Psoas muscle (tissue), 8 donors: ENCODE results near the gene ZNF440. TPM values are rescaled to one million over a fixed set of nuclear protein-coding genes. Genes with fewer than 3 reads are reported as not detected.
"Not testable (repeated sequence)": the region's sequence is repeated elsewhere in the genome, so short reads cannot be mapped to it uniquely, and the experiment has no call there.

Source experiments
- ATAC-seq, 4 donors: fragments of 200-7000 bp; cut with Tn5 transposase; one replicate each; pipeline ENCODE4 v1.9.1; 2020; ENCODE audit warnings: moderate library complexity in 3 of 4, mild to moderate bottlenecking in 2 of 4
- DNase-seq, 2 donors: peaks; one replicate each; pipeline ENCODE4 v3.0.0-alpha.2; 2020
- H3K27ac ChIP-seq: fragments of 200-600 bp; one replicate; pipeline ENCODE4 v1.8.0; 2022
- H3K27me3 ChIP-seq, 3 donors: fragments of 200-600 bp in 1 of 3; one replicate each; pipeline versions ENCODE4 v1.6.1 to v1.8.0; 2013 to 2022; ENCODE audit warnings: low read length in 2 of 3, mild to moderate bottlenecking in 2 of 3, moderate library complexity in 1 of 3; ENCODE audit not compliant: insufficient read depth in 3 of 3
- H3K36me3 ChIP-seq, 2 donors: fragments of 200-600 bp in 1 of 2; one replicate each; pipeline versions ENCODE4 v1.6.1 to v1.8.0; 2013 to 2022; ENCODE audit warnings: low read depth in 1 of 2, mild to moderate bottlenecking in 1 of 2, moderate library complexity in 1 of 2; ENCODE audit not compliant: insufficient read depth in 1 of 2
- H3K4me1 ChIP-seq: fragments of 200-600 bp; one replicate; pipeline ENCODE4 v1.8.0; 2022
- H3K4me3 ChIP-seq: fragments of 200-600 bp; one replicate; pipeline ENCODE4 v1.8.0; 2022; ENCODE audit warnings: mild to moderate bottlenecking
- H3K9me3 ChIP-seq: fragments of 200-600 bp; one replicate; pipeline ENCODE4 v1.8.0; 2022
- WGBS, 3 donors: extraction: QIAGEN DNeasy Blood & Tissue Kit; methylation state at CpG; one replicate each; pipeline versions ENCODE4 v1.1.6 to v1.1.7; 2013; 5-methylcytosine and 5-hydroxymethylcytosine counted together
- intact Hi-C, 2 donors: fragments of 100-400 bp; cut with DNase I; formaldehyde crosslinking; loops; one replicate each; pipeline versions ENCODE4 v1.11.0 to v1.14.2; 2022
- polyA plus RNA-seq, 3 donors: library from polyadenylated mRNA; stranded (reverse); fragments of 200-250 nt; gene quantifications; one replicate each; pipeline ENCODE4 v1.2.3, GENCODE V29; 2013
- total RNA-seq, 4 donors: library from RNA; stranded (reverse); fragmentation: NEBNext Ultra II Directional in 2 of 4; extraction: Animal tissue kit (Norgen Biotek cat#: 25700) in 2 of 4; gene quantifications; one replicate each; pipeline versions ENCODE4 v1.2.1 to v1.2.4, GENCODE V29; 2021 to 2023
- TF ChIP-seq, protein P1 (sequence below): fragments of 200-600 bp; IDR thresholded peaks from one replicate; pipeline ENCODE4 v1.8.0; 2022; ENCODE audit warnings: antibody characterized with exemption
- donor health status: healthy with polysubstance abuse.
- donor health status: DM: no; HTN: no; CAD: no; lungs with moderate emphysema.
- donor health status: Bipolar disorder and iron deficiency.
- donor health status: healthy.
- donor health status: DM: yes; HTN: yes; CAD: no.
- donor health status: DM: no; HTN: no; CAD: no.
- donor health status: DM: no; HTN: no; CAD: no.
- donor health status: DM: yes; HTN: yes; CAD: no.

Gene ZNF440
- total and polyA plus RNA-seq, 7 donors = 1.1 to 5.0 (median 3.5) TPM

DNA sequence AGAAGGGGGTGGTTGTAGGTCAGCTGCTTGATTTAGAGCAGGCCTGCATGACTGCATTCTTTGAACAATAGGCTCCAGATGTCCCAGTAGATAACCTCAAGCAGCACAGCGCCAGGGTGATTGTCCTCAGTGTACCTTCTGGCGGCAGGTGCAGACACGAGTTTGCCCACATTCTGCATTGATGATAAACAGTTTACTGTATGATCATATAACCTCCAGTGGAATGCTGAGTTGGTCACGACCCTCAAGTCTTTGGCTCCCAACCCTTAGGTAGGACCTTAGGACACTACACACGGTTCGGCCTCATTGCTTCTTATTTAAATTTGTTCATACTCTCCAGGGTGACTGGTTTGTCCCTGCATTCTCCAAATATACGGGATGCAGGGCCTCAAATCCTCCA is 46.6 kb downstream of the ZNF440 start:
- intact Hi-C loops = no loop called here
- TF ChIP-seq, protein P1, sequence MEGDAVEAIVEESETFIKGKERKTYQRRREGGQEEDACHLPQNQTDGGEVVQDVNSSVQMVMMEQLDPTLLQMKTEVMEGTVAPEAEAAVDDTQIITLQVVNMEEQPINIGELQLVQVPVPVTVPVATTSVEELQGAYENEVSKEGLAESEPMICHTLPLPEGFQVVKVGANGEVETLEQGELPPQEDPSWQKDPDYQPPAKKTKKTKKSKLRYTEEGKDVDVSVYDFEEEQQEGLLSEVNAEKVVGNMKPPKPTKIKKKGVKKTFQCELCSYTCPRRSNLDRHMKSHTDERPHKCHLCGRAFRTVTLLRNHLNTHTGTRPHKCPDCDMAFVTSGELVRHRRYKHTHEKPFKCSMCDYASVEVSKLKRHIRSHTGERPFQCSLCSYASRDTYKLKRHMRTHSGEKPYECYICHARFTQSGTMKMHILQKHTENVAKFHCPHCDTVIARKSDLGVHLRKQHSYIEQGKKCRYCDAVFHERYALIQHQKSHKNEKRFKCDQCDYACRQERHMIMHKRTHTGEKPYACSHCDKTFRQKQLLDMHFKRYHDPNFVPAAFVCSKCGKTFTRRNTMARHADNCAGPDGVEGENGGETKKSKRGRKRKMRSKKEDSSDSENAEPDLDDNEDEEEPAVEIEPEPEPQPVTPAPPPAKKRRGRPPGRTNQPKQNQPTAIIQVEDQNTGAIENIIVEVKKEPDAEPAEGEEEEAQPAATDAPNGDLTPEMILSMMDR = no peak
- ATAC-seq (no peak), DNase-seq (no peak)
- no peak overlapping the region for H3K4me3 ChIP-seq
- no peaks in the 10 kb centered on the region for H3K9me3 ChIP-seq
- H3K4me1 ChIP-seq = no peaks in the 10 kb centered on the region
- no peaks in the 10 kb centered on the region for H3K36me3 ChIP-seq
- no peaks in the 10 kb centered on the region for H3K27me3 ChIP-seq
- 95 to 97% (median 96%) methylated on average over 7 of the region's 7 CpGs for WGBS, 3 donors
- H3K27ac ChIP-seq = no peak overlapping the region

DNA sequence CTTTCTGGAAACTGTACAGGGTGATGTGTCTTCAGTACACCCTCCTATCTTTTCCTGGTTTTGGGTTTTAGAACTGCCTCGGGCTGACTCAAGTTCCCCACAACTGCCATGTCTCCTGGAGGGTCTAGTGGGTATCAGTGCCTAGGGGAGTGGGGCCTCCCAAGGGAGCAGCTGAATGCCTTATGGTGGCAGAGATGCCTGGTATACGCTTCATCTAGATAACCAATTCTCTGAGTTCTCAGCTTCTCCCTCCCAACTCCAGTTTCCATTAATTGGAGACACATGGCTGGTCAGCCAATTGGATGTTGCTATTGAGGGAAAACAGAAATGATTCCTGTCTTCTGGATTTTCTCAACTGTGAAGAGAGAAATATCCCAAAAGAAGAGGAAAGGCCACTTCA is 47.2 kb downstream of the ZNF440 start:
- DNase-seq (no peak), ATAC-seq (no peak)
- no peak overlapping the region for H3K27ac ChIP-seq
- TF ChIP-seq, protein P1 = no peak
- no peaks in the 10 kb centered on the region for H3K4me1 ChIP-seq
- H3K4me3 ChIP-seq = no peak overlapping the region
- intact Hi-C loops = no loop called here
- H3K27me3 ChIP-seq = no peaks in the 10 kb centered on the region
- no peaks in the 10 kb centered on the region for H3K36me3 ChIP-seq
- 98 to 100% (median 99%) methylated on average over 2 of the region's 2 CpGs for WGBS, 3 donors
- no peaks in the 10 kb centered on the region for H3K9me3 ChIP-seq

DNA sequence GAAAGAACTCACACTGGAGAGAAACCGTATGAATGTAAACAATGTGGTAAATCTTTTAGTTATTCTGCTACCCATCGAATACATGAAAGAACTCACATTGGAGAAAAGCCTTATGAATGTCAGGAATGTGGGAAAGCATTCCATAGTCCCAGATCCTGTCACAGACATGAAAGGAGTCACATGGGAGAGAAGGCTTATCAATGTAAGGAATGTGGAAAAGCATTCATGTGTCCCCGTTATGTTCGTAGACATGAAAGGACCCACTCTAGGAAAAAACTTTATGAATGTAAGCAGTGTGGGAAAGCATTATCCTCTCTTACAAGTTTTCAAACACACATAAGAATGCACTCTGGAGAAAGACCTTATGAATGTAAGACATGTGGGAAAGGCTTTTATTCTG is 53.7 kb downstream of the ZNF440 start:
- intact Hi-C loops, ATAC-seq, H3K27ac ChIP-seq, H3K4me1 ChIP-seq, H3K27me3 ChIP-seq, H3K4me3 ChIP-seq, DNase-seq: not testable (repeated sequence)
- Histone ChIP-seq H3K9me3 (peaks cover 33% of the 10 kb centered on the region), H3K36me3 (peaks cover 3 to 15% of the 10 kb centered on the region in 2 donors)
- 82 to 86% (median 83%) methylated on average over 4 of the region's 4 CpGs for WGBS, 3 donors

DNA sequence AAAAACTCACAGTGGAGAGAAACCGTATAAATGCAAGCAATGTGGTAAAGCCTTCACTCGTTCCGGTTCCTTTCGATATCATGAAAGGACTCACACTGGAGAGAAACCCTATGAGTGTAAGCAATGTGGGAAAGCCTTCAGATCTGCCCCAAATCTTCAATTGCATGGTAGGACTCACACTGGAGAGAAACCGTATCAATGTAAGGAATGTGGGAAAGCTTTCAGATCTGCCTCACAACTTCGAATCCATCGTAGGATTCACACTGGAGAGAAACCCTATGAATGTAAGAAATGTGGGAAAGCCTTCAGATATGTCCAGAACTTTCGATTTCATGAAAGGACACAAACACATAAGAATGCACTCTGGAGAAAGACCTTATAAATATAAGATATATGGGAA is 54.1 kb downstream of the ZNF440 start:
- H3K27me3 ChIP-seq = no peaks in the 10 kb centered on the region
- H3K4me3 ChIP-seq = no peak overlapping the region
- H3K36me3 ChIP-seq = peaks cover 3 to 15% of the 10 kb centered on the region in 2 donors
- H3K27ac ChIP-seq = no peak overlapping the region
- TF ChIP-seq, protein P1 = no peak
- ATAC-seq (no peak), DNase-seq (no peak)
- peaks cover 33% of the 10 kb centered on the region for H3K9me3 ChIP-seq
- no peaks in the 10 kb centered on the region for H3K4me1 ChIP-seq
- WGBS, 3 donors = 95 to 98% (median 97%) methylated on average over 8 of the region's 8 CpGs
- intact Hi-C loops = no loop called here

DNA sequence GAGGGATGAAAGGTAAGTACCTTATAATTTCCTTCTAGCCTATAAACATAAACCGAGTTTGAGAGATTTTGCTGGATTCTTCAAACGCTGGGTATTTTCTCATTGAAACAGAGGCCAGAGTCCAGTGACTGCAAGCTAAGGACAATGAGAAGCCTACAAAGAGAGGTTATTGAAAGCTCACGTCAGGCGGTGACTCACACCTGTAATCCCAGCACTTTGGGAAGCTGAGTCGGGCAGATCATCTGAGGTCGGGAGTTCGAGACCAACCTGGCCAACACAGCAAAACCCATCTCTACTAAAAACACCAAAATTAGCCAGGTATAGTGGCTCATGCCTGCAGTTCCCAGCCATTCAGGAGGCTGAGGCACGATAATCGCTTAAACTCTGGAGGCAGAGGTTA is 58.6 kb downstream of the ZNF440 start:
- intact Hi-C loops = no loop called here
- Histone ChIP-seq H3K4me3 (no peak overlapping the region), H3K36me3 (peaks cover 3 to 6% of the 10 kb centered on the region in 2 donors), H3K27me3 (no peaks in the 10 kb centered on the region), H3K27ac (no peak overlapping the region), H3K4me1 (no peaks in the 10 kb centered on the region), H3K9me3 (peaks cover 29% of the 10 kb centered on the region)
- 94 to 96% (median 95%) methylated on average over 9 of the region's 9 CpGs for WGBS, 3 donors
- TF ChIP-seq, protein P1 = no peak
- no peak for ATAC-seq
- no peak for DNase-seq
